COLO829 (cell line): ENCODE data around the gene RGPD4.
"Not testable (repeated sequence)": the region's sequence is repeated elsewhere in the genome, so short reads cannot be mapped to it uniquely, and the experiment has no call there.

Source experiments
- DNase-seq: peaks from one replicate; pipeline ENCODE4 v3.0.0; 2012; ENCODE audit warnings: low spot score

Gene RGPD4

GRCh38 chr2:107826749-107827148 lies at the start of gene RGPD4:
TSS of gene RGPD4 (plus strand) at chr2:107826892. CDS start at chr2:107827014, 122 bp downstream.
- DNase-seq: not testable (repeated sequence)

GRCh38 chr2:107777974-107778373 lies 48.7 kb upstream of the RGPD4 start:
- no peak for DNase-seq

- no peak for DNase-seq
Observed at GRCh38 chr2:107785756-107786155, 40.9 kb upstream of the RGPD4 start.

GRCh38 chr2:107790837-107791236 lies 35.9 kb upstream of the RGPD4 start:
- no peak for DNase-seq

GRCh38 chr2:107801498-107801897 lies 25.2 kb upstream of the RGPD4 start:
- DNase-seq: no peak

GRCh38 chr2:107804608-107805498 lies 21.8 kb upstream of the RGPD4 start:
- DNase-seq: no peak

GRCh38 chr2:107806901-107807300 lies 19.8 kb upstream of the RGPD4 start:
- DNase-seq: no peak

GRCh38 chr2:107807988-107808387 lies 18.7 kb upstream of the RGPD4 start:
- DNase-seq: no peak

- no peak for DNase-seq
Observed at GRCh38 chr2:107808959-107809358, 17.7 kb upstream of the RGPD4 start.

GRCh38 chr2:107809835-107810234 lies 16.9 kb upstream of the RGPD4 start:
- DNase-seq: no peak

GRCh38 chr2:107810734-107811133 lies 16.0 kb upstream of the RGPD4 start:
- no peak for DNase-seq

GRCh38 chr2:107811411-107811810 lies 15.3 kb upstream of the RGPD4 start:
- DNase-seq: no peak

GRCh38 chr2:107812006-107812405 lies 14.7 kb upstream of the RGPD4 start:
- no peak for DNase-seq

GRCh38 chr2:107817378-107817777 lies 9.3 kb upstream of the RGPD4 start:
- no peak for DNase-seq

- no peak for DNase-seq
Observed at GRCh38 chr2:107822302-107822701, 4.4 kb upstream of the RGPD4 start.

- no peak for DNase-seq
Observed at GRCh38 chr2:107824451-107825205, 2.1 kb upstream of the RGPD4 start.

- DNase-seq: no peak
Observed at GRCh38 chr2:107825206-107825563, 1.5 kb upstream of the RGPD4 start.

- not testable (repeated sequence) for DNase-seq
Observed at GRCh38 chr2:107829514-107829913, 2.8 kb downstream of the RGPD4 start.

GRCh38 chr2:107833152-107833551 lies 6.5 kb downstream of the RGPD4 start:
- not testable (repeated sequence) for DNase-seq

- DNase-seq: not testable (repeated sequence)
Observed at GRCh38 chr2:107833618-107834017, 6.9 kb downstream of the RGPD4 start.

GRCh38 chr2:107916121-107916520 lies 89.4 kb downstream of the RGPD4 start:
- DNase-seq: not testable (repeated sequence)

GRCh38 chr2:107916696-107917370 lies 90.1 kb downstream of the RGPD4 start:
- DNase-seq: not testable (repeated sequence)
